VCaP (cell line): ENCODE measurements around the gene ADD3.
A peak's percentile ranks its signal among the peaks of the same experiment; 100 is the strongest.

ENCODE experiments used
- H3K27ac ChIP-seq: fragments of 450-650 bp; 2 replicates; pipeline ENCODE4 v1.5.1; 2017
- TF ChIP-seq, protein P1 (sequence below): fragments of 450-650 bp; conservative IDR thresholded peaks from 2 replicates; pipeline ENCODE4 v1.5.1; 2017; ENCODE audit warnings: mild to moderate bottlenecking, moderate library complexity

Gene ADD3

DNA sequence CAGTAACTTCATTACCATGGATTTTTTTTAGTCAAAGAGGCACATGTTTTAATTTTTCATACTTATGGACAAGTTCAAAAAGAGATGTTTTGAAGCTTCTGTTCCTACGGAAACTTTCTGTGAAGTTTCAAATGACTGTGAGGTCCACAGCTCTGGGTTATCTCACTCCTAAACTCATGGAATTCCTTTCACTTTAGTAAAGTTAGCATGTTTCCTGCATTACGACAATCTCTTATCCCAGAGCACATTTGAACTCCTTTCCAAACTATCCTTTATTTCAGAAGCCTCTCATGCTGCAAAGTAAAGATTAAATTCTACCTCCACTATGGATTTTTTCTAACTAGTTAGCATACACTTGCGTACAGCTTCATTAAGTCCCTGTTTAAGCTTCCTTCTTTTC is 15.3 kb upstream of the ADD3 start:
- H3K27ac ChIP-seq, result no peak overlapping the region
- TF ChIP-seq, protein P1, sequence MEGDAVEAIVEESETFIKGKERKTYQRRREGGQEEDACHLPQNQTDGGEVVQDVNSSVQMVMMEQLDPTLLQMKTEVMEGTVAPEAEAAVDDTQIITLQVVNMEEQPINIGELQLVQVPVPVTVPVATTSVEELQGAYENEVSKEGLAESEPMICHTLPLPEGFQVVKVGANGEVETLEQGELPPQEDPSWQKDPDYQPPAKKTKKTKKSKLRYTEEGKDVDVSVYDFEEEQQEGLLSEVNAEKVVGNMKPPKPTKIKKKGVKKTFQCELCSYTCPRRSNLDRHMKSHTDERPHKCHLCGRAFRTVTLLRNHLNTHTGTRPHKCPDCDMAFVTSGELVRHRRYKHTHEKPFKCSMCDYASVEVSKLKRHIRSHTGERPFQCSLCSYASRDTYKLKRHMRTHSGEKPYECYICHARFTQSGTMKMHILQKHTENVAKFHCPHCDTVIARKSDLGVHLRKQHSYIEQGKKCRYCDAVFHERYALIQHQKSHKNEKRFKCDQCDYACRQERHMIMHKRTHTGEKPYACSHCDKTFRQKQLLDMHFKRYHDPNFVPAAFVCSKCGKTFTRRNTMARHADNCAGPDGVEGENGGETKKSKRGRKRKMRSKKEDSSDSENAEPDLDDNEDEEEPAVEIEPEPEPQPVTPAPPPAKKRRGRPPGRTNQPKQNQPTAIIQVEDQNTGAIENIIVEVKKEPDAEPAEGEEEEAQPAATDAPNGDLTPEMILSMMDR, result no peak

DNA sequence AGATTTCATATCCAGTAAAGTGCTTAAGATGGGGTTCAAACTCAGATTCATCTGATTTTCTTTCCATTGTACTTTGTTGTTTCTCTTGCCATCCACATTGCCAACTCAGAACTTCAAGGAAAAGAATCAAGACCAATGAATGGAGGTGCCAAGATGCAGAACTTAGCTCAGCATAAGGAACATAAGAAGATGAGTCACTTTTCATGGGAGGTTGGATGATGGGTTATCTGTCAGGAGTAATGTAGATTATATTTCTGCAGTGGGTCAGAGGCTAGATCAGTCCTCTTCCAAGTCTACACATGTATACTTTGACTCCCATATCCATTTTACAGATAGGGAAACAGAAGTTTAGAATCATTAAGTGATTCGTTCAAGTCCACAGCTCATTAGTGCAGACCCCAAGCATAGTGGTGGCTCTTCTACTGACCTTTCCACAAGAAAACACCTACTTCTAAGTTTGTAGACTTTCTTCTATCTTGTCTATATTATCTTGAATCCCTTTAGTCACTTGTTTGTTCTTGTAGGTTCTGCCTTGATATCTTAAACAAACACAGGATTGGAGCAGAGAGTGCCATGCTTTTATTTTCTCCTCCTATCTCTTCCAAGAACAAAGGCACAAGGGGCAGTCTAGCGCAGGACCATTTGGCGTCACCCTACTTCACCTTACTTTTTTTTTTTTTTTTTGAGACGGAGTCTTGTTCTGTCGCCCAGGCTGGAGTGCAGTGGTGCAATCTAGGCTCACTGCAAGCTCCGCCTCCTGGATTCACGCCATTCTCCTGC is 14.0 kb upstream of the ADD3 start:
- TF ChIP-seq, protein P1, result no peak
- H3K27ac ChIP-seq, result no peak overlapping the region; the same call in 1 of the 2 replicates

DNA sequence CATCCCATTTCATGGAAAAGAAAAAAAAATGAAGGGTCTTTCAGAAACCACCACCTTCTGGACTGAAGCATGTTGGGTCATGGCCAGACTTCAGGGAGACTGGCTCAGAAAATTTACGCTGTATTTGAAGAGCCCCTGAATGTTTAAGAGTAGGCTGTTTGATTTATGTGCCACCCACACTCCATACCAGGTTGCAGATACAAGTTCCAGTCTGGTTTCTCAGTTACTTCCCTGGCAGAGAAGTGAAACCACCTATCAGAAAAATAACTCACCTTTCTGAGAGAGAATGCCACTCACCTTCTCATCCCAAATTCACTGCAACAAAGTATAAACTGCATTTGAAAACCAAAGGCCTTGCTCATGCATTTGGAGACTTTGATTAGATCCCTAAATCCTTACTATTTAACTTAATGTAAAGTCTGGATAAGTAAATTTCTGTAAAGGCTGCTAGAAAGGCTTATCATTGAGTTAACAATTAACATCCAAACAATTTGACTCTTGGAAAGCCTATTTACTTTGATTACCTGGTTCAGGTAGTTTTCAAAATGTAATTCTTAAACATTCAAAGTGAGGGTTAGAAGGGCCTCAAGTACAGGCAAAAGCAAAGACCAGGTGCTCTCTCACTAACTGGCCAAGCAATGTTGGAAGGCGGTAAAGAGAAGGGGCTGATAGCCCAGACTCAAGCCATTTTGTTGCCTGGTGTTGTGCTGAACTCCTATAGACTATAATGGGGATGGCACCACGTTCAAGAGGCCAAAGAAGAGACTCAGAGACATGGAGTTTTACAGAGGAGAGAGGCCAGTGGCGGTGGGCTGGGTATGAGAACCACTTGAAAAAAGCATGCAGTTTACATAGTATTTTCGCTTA is 12.8 kb upstream of the ADD3 start:
- TF ChIP-seq, protein P1, result no peak
- peak overlapping the region; percentile 58 for H3K27ac ChIP-seq

DNA sequence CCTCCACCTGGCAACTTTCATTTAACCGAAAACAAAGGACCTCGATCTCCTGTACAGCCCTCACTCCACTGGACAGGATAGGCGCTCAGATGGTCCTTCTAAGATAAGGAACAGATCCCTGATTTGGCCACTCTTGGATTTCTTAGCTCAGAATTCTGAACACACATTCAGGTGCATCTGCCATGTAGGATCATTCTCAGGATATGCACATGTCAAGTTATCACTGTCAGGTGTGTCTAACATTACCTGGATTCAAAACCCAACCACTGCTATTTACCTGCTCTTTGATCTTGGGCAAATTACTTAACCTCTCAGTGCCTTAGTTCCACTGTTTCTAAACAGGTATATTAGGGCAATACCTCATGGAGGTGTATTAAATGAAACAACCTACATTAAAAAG is 12.2 kb upstream of the ADD3 start:
- TF ChIP-seq, protein P1, result no peak
- peak overlapping the region; percentile 58 for H3K27ac ChIP-seq

DNA sequence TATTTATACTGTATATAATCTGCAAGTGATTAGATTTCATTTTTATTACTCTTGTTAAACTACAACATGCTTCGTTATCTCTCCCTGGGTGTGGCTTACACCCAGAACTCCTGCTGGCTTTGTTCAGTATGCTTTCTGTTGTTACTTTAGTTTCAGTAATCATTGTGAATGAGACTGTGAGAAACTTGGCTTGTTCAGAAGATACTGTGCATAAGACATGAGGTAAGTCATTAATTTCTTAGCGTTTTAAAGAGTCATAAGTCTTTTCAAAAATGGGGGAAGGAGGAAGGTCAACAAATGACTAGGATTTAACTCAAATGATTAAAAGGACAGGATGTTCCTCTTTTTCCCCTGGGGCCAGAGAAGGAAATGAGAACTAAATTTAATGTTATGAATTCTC is 11.6 kb upstream of the ADD3 start:
- peak overlapping the region; percentile 58 for H3K27ac ChIP-seq

DNA sequence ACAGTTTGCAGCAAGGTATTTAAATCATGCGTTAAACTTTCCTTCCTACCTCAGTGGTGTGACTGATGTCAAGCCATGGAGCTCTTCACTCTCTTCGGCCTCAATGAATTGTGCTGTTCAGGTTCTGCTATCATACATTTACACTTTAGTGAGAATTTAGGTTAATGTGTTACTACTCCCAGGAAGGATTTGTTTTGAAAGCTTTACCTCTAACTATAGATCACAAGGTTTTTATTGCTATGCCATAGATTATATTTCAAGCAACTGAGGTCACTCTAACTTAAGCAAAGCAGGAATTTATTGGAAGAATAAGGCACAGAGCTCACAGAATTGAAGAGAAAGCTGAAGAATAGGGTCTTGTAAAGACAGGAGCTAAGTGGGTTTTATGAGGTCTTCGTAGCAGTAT is 11.0 kb upstream of the ADD3 start:
- TF ChIP-seq, protein P1, result no peak

More for the DNA sequence above, 11.6 kb upstream of the ADD3 start:
- TF ChIP-seq, protein P1, result no peak

DNA sequence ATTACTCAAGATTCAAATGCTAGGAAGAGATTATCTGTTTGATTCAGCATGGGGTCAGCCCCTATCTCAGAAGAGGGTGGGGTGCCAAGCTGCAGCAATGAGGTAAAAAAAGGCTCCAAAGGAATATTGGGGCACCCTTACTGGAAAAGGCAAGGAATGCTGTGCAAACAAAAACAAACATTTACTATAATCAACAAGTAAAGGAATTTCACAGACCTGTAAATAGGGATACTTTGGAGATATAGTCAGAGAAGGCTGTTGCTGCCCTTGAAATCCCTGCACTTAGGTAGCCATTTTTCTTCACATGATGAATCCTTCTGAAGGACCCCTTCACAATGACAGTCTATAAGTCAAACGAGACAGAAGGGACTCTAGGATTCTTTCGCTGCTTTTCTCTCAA is 10.6 kb upstream of the ADD3 start:
- peak overlapping the region; percentile 58 for H3K27ac ChIP-seq
- TF ChIP-seq, protein P1, result no peak

More for the DNA sequence above, 11.0 kb upstream of the ADD3 start:
- H3K27ac ChIP-seq, result peak overlapping the region; percentile 58
